H1 (cell line): ENCODE data around the gene TDRD5. TPM values are rescaled to one million over a fixed set of nuclear protein-coding genes. Genes with fewer than 3 reads are reported as not detected.

Experiments
- CTCF ChIA-PET: fragments of 300-600 bp; sonication (Branson Sonifier 250); formaldehyde crosslinking; loops from one replicate; lab custom pipeline; 2021; ENCODE audit not compliant: partially characterized antibody; lab: Charles Lee
- POLR2A ChIA-PET: fragments of 300-600 bp; sonication (Branson Sonifier 250); formaldehyde crosslinking; loops from one replicate; lab custom pipeline; 2021; ENCODE audit warnings: inconsistent platforms; ENCODE audit not compliant: partially characterized antibody; lab: Charles Lee
- DNase-seq, 2 experiments: peaks; one replicate each; pipeline versions ENCODE4 v3.0.0 to v3.0.0-alpha.2; 2010 to 2022; ENCODE audit warnings: low spot score in 2 of 2, low read depth in 1 of 2, mixed read lengths in 1 of 2
- FAIRE-seq: peaks from 2 replicates; lab custom pipeline; 2011; peaks lifted over from hg19 to GRCh38; lab: Jason Lieb, UNC
- H2AFZ ChIP-seq: 2 replicates; pipeline ENCODE4 v1.8.1; 2012; ENCODE audit warnings: low read length, inconsistent platforms
- H2AK5ac ChIP-seq: 2 replicates; pipeline ENCODE4 v1.6.1; 2013; ENCODE audit warnings: low read depth, low read length
- H2BK120ac ChIP-seq: replicated peaks from 2 replicates; pipeline ENCODE3; 2013; ENCODE audit warnings: low read depth, low read length, inconsistent platforms
- H2BK12ac ChIP-seq: 2 replicates; pipeline ENCODE4 v1.6.1; 2013; ENCODE audit warnings: low read depth, low read length
- H2BK15ac ChIP-seq: 2 replicates; pipeline ENCODE4 v1.6.1; 2013; ENCODE audit warnings: low read length
- H2BK20ac ChIP-seq: 2 replicates; pipeline ENCODE4 v1.6.1; 2013; ENCODE audit warnings: low read length
- H2BK5ac ChIP-seq: 2 replicates; pipeline ENCODE4 v1.6.1; 2013; ENCODE audit warnings: low read depth, low read length
- H3K14ac ChIP-seq: 2 replicates; pipeline ENCODE4 v1.6.1; 2013; ENCODE audit warnings: inconsistent platforms; ENCODE audit not compliant: insufficient read length
- H3K18ac ChIP-seq: 2 replicates; pipeline ENCODE4 v1.6.1; 2013; ENCODE audit warnings: low read length; ENCODE audit errors: extremely low read depth
- H3K23ac ChIP-seq: 2 replicates; pipeline ENCODE4 v1.6.1; 2013; ENCODE audit warnings: inconsistent platforms; ENCODE audit not compliant: insufficient read length
- H3K23me2 ChIP-seq: 2 replicates; pipeline ENCODE4 v1.6.1; 2013; ENCODE audit warnings: low read depth, low read length
- H3K27ac ChIP-seq: 2 replicates; pipeline ENCODE4 v1.6.1; 2011; ENCODE audit warnings: low read depth, low read length, inconsistent platforms
- H3K27me3 ChIP-seq, 4 experiments: replicated peaks in 1 of 4; 1 replicate in 1 of 4; 2 replicates in 3 of 4; pipeline versions ENCODE4 v1.6.1 to v1.8.1; 2011 to 2013; ENCODE audit warnings: low read length in 3 of 4, mild to moderate bottlenecking in 3 of 4, inconsistent platforms in 2 of 4, mixed read lengths in 2 of 4, moderate library complexity in 1 of 4; ENCODE audit not compliant: control insufficient read depth in 3 of 4, insufficient read depth in 3 of 4; ENCODE audit errors: extremely low read depth in 1 of 4
- H3K36me3 ChIP-seq, 4 experiments: 2 replicates each; pipeline versions ENCODE4 v1.6.1 to v1.8.1; 2011 to 2013; ENCODE audit warnings: mild to moderate bottlenecking in 4 of 4, low read length in 3 of 4, moderate library complexity in 2 of 4, control low read depth in 1 of 4, inconsistent platforms in 1 of 4; ENCODE audit not compliant: insufficient read depth in 4 of 4, control insufficient read depth in 2 of 4
- H3K4ac ChIP-seq: replicated peaks from 2 replicates; pipeline ENCODE3; 2013; ENCODE audit warnings: low read length, low read depth, mixed read lengths, inconsistent platforms; ENCODE audit not compliant: insufficient read length
- H3K4me1 ChIP-seq, 4 experiments: replicated peaks in 1 of 4; 1 replicate in 1 of 4; 2 replicates in 3 of 4; pipeline versions ENCODE4 v1.6.1 to v1.8.1; 2011 to 2013; ENCODE audit warnings: low read length in 3 of 4, inconsistent platforms in 2 of 4, mixed read lengths in 1 of 4; ENCODE audit not compliant: insufficient read depth in 4 of 4, control insufficient read depth in 3 of 4
- H3K4me2 ChIP-seq, 2 experiments: 2 replicates each; pipeline versions ENCODE4 v1.6.1 to v1.8.1; 2011 to 2013; ENCODE audit warnings: low read depth in 2 of 2, low read length in 2 of 2, control low read depth in 1 of 2, inconsistent platforms in 1 of 2, mild to moderate bottlenecking in 1 of 2; ENCODE audit not compliant: insufficient read depth in 1 of 2
- H3K4me3 ChIP-seq, 4 experiments: fragments of 200-600, 300-600 bp in 1 of 4; sonication (generic), shearing (Covaris generic), sonication (Bioruptor Twin) in 1 of 4; 2 replicates each; pipeline versions ENCODE4 v1.5.1 to v1.8.1; 2011 to 2016; ENCODE audit warnings: low read length in 4 of 4, low read depth in 3 of 4, control low read depth in 2 of 4, inconsistent platforms in 2 of 4, mild to moderate bottlenecking in 2 of 4, mixed read lengths in 1 of 4, moderate library complexity in 1 of 4; ENCODE audit not compliant: insufficient read depth in 2 of 4; ENCODE audit errors: extremely low read depth in 1 of 4
- H3K56ac ChIP-seq: replicated peaks from 2 replicates; pipeline ENCODE3; 2013; ENCODE audit warnings: low read depth, mild to moderate bottlenecking, mixed read lengths, low read length, inconsistent platforms; ENCODE audit not compliant: insufficient read length
- H3K79me1 ChIP-seq: 2 replicates; pipeline ENCODE4 v1.6.1; 2013; ENCODE audit warnings: low read depth, low read length, control low read depth
- H3K79me2 ChIP-seq, 2 experiments: 2 replicates each; pipeline versions ENCODE4 v1.6.1 to v1.8.1; 2012 to 2013; ENCODE audit warnings: low read length in 2 of 2, mild to moderate bottlenecking in 2 of 2, inconsistent platforms in 1 of 2; ENCODE audit not compliant: insufficient read depth in 2 of 2, control insufficient read depth in 1 of 2
- H3K9ac ChIP-seq, 4 experiments: replicated peaks in 1 of 4; 1 replicate in 1 of 4; 2 replicates in 3 of 4; pipeline versions ENCODE4 v1.6.1 to v1.8.1; 2011 to 2013; ENCODE audit warnings: low read depth in 3 of 4, low read length in 3 of 4, control low read depth in 2 of 4, mild to moderate bottlenecking in 2 of 4, moderate library complexity in 2 of 4, inconsistent platforms in 1 of 4; ENCODE audit errors: extremely low read depth in 1 of 4
- H3K9me3 ChIP-seq, 2 experiments: 2 replicates each; pipeline versions ENCODE4 v1.6.1 to v1.8.1; 2012 to 2013; ENCODE audit warnings: mild to moderate bottlenecking in 2 of 2, moderate library complexity in 2 of 2, control low read depth in 1 of 2, inconsistent platforms in 1 of 2, low read depth in 1 of 2, low read length in 1 of 2, mixed read lengths in 1 of 2; ENCODE audit not compliant: insufficient read depth in 2 of 2
- H4K20me1 ChIP-seq, 2 experiments: replicated peaks in 1 of 2; 2 replicates each; pipeline versions ENCODE3 to v1.8.1; 2011 to 2013; ENCODE audit warnings: inconsistent platforms in 2 of 2, low read length in 2 of 2, mild to moderate bottlenecking in 1 of 2; ENCODE audit not compliant: insufficient read depth in 2 of 2, control insufficient read depth in 1 of 2
- H4K5ac ChIP-seq: 2 replicates; pipeline ENCODE4 v1.6.1; 2013; ENCODE audit warnings: low read length, low read depth, mixed read lengths, inconsistent platforms; ENCODE audit not compliant: insufficient read length
- H4K8ac ChIP-seq: 2 replicates; pipeline ENCODE4 v1.8.0; 2013; ENCODE audit warnings: mild to moderate bottlenecking, moderate library complexity, low read length, inconsistent platforms; ENCODE audit not compliant: insufficient read depth; ENCODE audit errors: extremely low read depth
- H4K91ac ChIP-seq: replicated peaks from 2 replicates; pipeline ENCODE3; 2013; ENCODE audit warnings: low read length, mixed read lengths, inconsistent platforms; ENCODE audit not compliant: insufficient read length
- BCL11A ChIP-seq, 2 experiments: IDR thresholded peaks; one replicate each; pipeline ENCODE4 v1.6.1; 2011; ENCODE audit warnings: low read depth in 2 of 2, low read length in 2 of 2, mild to moderate bottlenecking in 2 of 2
- CTBP2 ChIP-seq: IDR thresholded peaks from 2 replicates; pipeline ENCODE4 v1.7.0; 2011; ENCODE audit warnings: borderline replicate concordance, mild to moderate bottlenecking, moderate library complexity, mixed read lengths, low read length; ENCODE audit not compliant: insufficient read depth, insufficient read length
- GABPA ChIP-seq: IDR thresholded peaks from 2 replicates; pipeline ENCODE4 v1.6.1; 2011; ENCODE audit warnings: mild to moderate bottlenecking, low read length, moderate library complexity, borderline replicate concordance; ENCODE audit not compliant: insufficient read depth
- HDAC6 ChIP-seq: IDR thresholded peaks from one replicate; pipeline ENCODE4 v1.7.1; 2012; ENCODE audit warnings: low read depth, mild to moderate bottlenecking, inconsistent platforms, low read length, moderate library complexity
- JUN ChIP-seq: IDR thresholded peaks from 2 replicates; pipeline ENCODE4 v1.6.1; 2011; ENCODE audit warnings: low read depth, mild to moderate bottlenecking, improper control_type of control experiment, low read length
- KDM1A ChIP-seq: fragments of 200-600, 300-600 bp; sonication (generic); IDR thresholded peaks from 2 replicates; pipeline ENCODE4 v1.7.1; 2016; ENCODE audit warnings: mild to moderate bottlenecking, low read length, borderline replicate concordance
- PHF8 ChIP-seq: fragments of 200-600 bp; sonication (generic); conservative IDR thresholded peaks from 2 replicates; pipeline ENCODE4 v1.7.1; 2012; ENCODE audit warnings: low read depth, mild to moderate bottlenecking, inconsistent platforms, low read length, moderate library complexity
- SIN3A ChIP-seq, 2 experiments: IDR thresholded peaks in 1 of 2; conservative IDR thresholded peaks in 1 of 2; 2 replicates each; pipeline ENCODE4 v1.6.1; 2011 to 2012; ENCODE audit warnings: low read length in 2 of 2, improper control_type of control experiment in 1 of 2, low read depth in 1 of 2, mild to moderate bottlenecking in 1 of 2
- TCF12 ChIP-seq: IDR thresholded peaks from 2 replicates; pipeline ENCODE4 v1.6.1; 2011; ENCODE audit warnings: low read depth, mild to moderate bottlenecking, low read length
- YY1 ChIP-seq: IDR thresholded peaks from 2 replicates; pipeline ENCODE4 v1.6.1; 2011; ENCODE audit warnings: low read depth, mild to moderate bottlenecking, low read length
- WGBS, 2 experiments: shearing (Covaris generic) in 1 of 2; methylation state at CpG; one replicate each; pipeline versions ENCODE4 v1.1.6 to v1.1.7; 2013 to 2015; ENCODE audit warnings: low lambda C conversion rate in 2 of 2, mixed read lengths in 2 of 2, inconsistent platforms in 1 of 2, low coverage in 1 of 2, missing lambda C conversion rate in 1 of 2; ENCODE audit not compliant: insufficient replicate concordance in 2 of 2, insufficient coverage in 1 of 2, insufficient read length in 1 of 2; ENCODE audit errors: extremely low coverage in 1 of 2, missing lambda C conversion rate in 1 of 2; 5-methylcytosine and 5-hydroxymethylcytosine counted together
- polyA plus RNA-seq, 7 experiments: library from polyadenylated mRNA; depleted of rRNA in 3 of 7; stranded (reverse) in 5 of 7; unstranded in 2 of 7; fragments of >200 nt in 5 of 7; fragments of 200-250 nt in 2 of 7; gene quantifications; 1 replicate in 5 of 7; 2 replicates in 1 of 7; 4 replicates in 1 of 7; pipeline versions ENCODE4 v1.2.1 to v1.2.3, GENCODE V29; 2011 to 2013; ENCODE audit warnings: missing spikeins in 2 of 7, mixed read lengths in 2 of 7
- total RNA-seq: library from RNA; stranded (reverse); fragmentation: NEBNext Ultra II Directional; extraction: Animal tissue kit (Norgen Biotek cat#: 25700); gene quantifications from 2 replicates; pipeline ENCODE4 v1.2.1, GENCODE V29; 2021

TDRD5 gene
- total and polyA plus RNA-seq, 2 of the 8 experiments (the other 6 are each of a cell fraction or from before 2014, with no cell fraction given), result 0.53 to 1.4 TPM

GRCh38 chr1:179637211-179637860 lies 45.7 kb downstream of the TDRD5 start:
- no peak overlapping the region for H4K8ac ChIP-seq
- H2BK15ac ChIP-seq, result no peak overlapping the region
- no peaks in the 10 kb centered on the region for H3K36me3 ChIP-seq
- no peak overlapping the region for H2AK5ac ChIP-seq
- H3K27ac ChIP-seq, result no peak overlapping the region
- H3K4me3 ChIP-seq, result no peak overlapping the region
- 83% methylated on average over 5 of the region's 5 CpGs; no CpG with 5 or more reads in 1 of the 2 experiments for whole genome bisulfite sequencing, 2 experiments
- H3K4me2 ChIP-seq, result no peak overlapping the region
- H3K9me3 ChIP-seq, result no peaks in the 10 kb centered on the region
- no peak overlapping the region for H2BK5ac ChIP-seq
- H3K79me2 ChIP-seq, result no peaks in the 10 kb centered on the region
- H3K23me2 ChIP-seq, result no peaks in the 10 kb centered on the region
- ChIA-PET POLR2A (interaction anchor here (0.6 to 0.7 kb wide), 2 partner anchors 315 to 512 kb away, joined by 4 to 5 read pairs; no protein-coding TSS in a partner anchor), CTCF (interaction anchor here (1.7 kb wide), 1 partner anchor 150 kb away, joined by 4 read pairs; no protein-coding TSS in a partner anchor)
- no peak overlapping the region for H3K14ac ChIP-seq
- H2BK20ac ChIP-seq, result no peak overlapping the region
- H4K5ac ChIP-seq, result no peak overlapping the region
- FAIRE-seq (no peak), DNase-seq (no peak)
- H3K23ac ChIP-seq, result no peak overlapping the region
- H3K9ac ChIP-seq, result no peak overlapping the region
- no peaks in the 10 kb centered on the region for H3K4me1 ChIP-seq
- no peaks in the 10 kb centered on the region for H3K79me1 ChIP-seq
- no peaks in the 10 kb centered on the region for H3K27me3 ChIP-seq
- no peaks in the 10 kb centered on the region for H4K20me1 ChIP-seq
- H2AFZ ChIP-seq, result no peak overlapping the region
- H2BK12ac ChIP-seq, result no peak overlapping the region
- H3K18ac ChIP-seq, result no peak overlapping the region
- H4K91ac ChIP-seq, result no peak overlapping the region
- H2BK120ac ChIP-seq, result no peak overlapping the region
- no peak overlapping the region for H3K4ac ChIP-seq
- no peak overlapping the region for H3K56ac ChIP-seq
- TF ChIP-seq KDM1A (no peak), CTBP2 (no peak), SIN3A (conservative IDR thresholded peaks at IDR 0.05 in 1 of 2, IDR thresholded peaks at IDR 0.05 in 1 of 2; ENCODE audit: low read depth in 1 of 2, low read length in 2 of 2) (no peak), TCF12 (no peak), BCL11A (IDR thresholded peaks at IDR 0.05; ENCODE audit: low read depth in 2 of 2, low read length in 2 of 2) (no peak), JUN (no peak), PHF8 (no peak), GABPA (no peak), YY1 (no peak), HDAC6 (no peak)
